H1 (cell line): ENCODE results near the gene ANK3.

Source experiments
- BRCA1 ChIP-seq: IDR thresholded peaks from 2 replicates; pipeline ENCODE4 v1.6.1; 2012; ENCODE audit warnings: low read depth, low read length, improper control_type of control experiment
- POLR2AphosphoS5 ChIP-seq: IDR thresholded peaks from 2 replicates; pipeline ENCODE4 v1.6.1; 2011; ENCODE audit warnings: low read depth, low read length
- SP1 ChIP-seq: IDR thresholded peaks from 2 replicates; pipeline ENCODE4 v1.6.1; 2011; ENCODE audit warnings: low read depth, low read length
- TF ChIP-seq, protein P1 (sequence below), 3 experiments: IDR thresholded peaks; 1 replicate in 2 of 3; 2 replicates in 1 of 3; pipeline versions ENCODE4 v1.5.1 to v1.6.1; 2011; ENCODE audit warnings: low read length in 3 of 3, mild to moderate bottlenecking in 3 of 3, inconsistent platforms in 2 of 3, low read depth in 1 of 3, moderate library complexity in 1 of 3; ENCODE audit not compliant: insufficient read depth in 1 of 3; ENCODE audit errors: control extremely low read depth in 1 of 3

DNA sequence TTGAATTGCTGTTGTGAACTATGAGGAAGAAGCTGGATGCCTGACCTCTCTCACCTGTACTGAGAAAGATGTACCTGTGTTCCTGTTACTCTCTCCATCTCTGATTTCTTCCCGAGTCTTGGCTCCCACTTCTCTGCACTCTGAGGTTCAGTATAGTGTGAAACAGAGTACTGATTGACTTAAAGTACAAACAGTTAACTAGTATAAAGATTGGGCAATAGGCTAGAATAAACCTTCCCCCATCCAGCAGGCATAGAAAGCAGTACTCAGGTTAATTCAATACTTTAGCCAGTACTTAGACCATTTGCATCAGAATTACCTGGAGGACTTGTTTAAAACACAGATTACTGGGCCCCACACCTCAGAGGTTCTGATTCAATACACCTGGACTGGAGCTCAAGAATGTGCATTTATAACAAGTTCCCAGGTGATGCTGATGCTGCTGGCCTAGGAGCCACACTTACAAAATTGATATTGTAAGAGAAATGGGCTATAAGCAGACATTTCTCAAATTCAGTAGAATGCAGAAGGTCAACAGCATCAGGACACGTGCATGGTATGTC lies 51.6 kb downstream of the ANK3 start:
- TF ChIP-seq BRCA1 (no peak), SP1 (no peak), POLR2AphosphoS5 (no peak)
- TF ChIP-seq, protein P1, sequence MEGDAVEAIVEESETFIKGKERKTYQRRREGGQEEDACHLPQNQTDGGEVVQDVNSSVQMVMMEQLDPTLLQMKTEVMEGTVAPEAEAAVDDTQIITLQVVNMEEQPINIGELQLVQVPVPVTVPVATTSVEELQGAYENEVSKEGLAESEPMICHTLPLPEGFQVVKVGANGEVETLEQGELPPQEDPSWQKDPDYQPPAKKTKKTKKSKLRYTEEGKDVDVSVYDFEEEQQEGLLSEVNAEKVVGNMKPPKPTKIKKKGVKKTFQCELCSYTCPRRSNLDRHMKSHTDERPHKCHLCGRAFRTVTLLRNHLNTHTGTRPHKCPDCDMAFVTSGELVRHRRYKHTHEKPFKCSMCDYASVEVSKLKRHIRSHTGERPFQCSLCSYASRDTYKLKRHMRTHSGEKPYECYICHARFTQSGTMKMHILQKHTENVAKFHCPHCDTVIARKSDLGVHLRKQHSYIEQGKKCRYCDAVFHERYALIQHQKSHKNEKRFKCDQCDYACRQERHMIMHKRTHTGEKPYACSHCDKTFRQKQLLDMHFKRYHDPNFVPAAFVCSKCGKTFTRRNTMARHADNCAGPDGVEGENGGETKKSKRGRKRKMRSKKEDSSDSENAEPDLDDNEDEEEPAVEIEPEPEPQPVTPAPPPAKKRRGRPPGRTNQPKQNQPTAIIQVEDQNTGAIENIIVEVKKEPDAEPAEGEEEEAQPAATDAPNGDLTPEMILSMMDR (IDR thresholded peaks at IDR 0.05; ENCODE audit: control extremely low read depth in 1 of 3, insufficient read depth in 1 of 3, low read depth in 1 of 3, low read length in 3 of 3): no peak
